Stimulated activated CD8-positive, alpha-beta memory T cell treated with anti-CD3 and anti-CD28 coated beads, Interleukin-4, amount 100 ng/mL, for 1 hour (primary cell): Measurements from ENCODE around the gene RAX2.

ENCODE experiments used
- DNase-seq, 2 donors: peaks; one replicate each; pipeline ENCODE4 v3.0.0-alpha.2; 2020; ENCODE audit warnings: low read depth in 2 of 2, low spot score in 1 of 2

RAX2 gene

DNA sequence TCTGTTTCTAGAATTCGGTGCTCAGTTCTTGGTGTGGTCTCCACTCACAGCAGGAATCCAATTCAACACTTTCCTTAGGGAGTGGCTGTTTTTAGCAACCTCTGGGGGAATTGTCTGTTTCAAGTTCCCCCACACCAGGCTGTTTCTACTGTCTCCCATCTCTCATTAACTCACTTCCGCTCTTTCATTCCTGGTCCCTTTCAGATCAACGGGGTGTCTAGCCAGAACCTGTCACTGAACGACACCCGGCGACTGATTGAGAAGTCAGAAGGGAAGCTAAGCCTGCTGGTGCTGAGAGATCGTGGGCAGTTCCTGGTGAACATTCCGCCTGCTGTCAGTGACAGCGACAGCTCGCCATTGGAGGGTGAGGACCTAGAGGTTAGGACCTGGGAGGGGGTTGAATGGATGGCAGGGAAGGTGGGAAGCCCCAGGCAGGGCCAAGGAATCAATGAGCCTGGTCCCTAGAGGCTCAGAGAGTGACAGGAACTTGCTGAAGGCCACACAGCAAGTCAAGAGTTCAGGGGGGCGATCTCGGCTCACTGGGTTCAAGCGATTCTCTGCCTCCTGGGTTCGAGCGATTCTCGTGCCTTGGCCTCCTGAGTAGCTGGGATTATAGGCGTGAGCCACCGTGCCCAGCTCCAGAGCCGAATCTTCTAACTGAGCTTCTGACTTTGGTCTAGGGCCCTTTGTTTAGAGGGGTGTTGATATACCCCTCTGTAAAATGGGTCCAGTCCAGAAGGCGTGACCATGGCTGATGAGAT is 38.3 kb downstream of the RAX2 start:
- DNase-seq, result no peak

GRCh38 chr19:3732108-3732507 is 39.9 kb downstream of the RAX2 start:
- no peak for DNase-seq

DNA sequence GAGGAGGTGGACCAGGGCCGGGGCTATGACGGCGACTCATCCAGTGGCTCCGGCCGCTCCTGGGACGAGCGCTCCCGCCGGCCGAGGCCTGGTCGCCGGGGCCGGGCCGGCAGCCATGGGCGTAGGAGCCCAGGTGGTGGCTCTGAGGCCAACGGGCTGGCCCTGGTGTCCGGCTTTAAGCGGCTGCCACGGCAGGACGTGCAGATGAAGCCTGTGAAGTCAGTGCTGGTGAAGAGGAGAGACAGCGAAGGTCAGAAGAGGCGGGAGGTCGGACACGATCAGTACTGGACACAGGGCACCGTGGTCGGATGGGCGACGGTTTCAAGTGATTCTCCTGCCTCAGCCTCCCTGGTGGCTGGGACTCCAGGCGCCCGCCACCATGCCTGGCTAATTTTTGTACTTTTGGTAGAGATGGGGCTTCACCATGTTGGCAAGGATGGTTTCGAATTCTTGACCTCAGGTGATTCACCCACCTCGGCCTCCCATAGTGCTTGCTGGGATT is 41.5 kb downstream of the RAX2 start:
- no peak for DNase-seq

DNA sequence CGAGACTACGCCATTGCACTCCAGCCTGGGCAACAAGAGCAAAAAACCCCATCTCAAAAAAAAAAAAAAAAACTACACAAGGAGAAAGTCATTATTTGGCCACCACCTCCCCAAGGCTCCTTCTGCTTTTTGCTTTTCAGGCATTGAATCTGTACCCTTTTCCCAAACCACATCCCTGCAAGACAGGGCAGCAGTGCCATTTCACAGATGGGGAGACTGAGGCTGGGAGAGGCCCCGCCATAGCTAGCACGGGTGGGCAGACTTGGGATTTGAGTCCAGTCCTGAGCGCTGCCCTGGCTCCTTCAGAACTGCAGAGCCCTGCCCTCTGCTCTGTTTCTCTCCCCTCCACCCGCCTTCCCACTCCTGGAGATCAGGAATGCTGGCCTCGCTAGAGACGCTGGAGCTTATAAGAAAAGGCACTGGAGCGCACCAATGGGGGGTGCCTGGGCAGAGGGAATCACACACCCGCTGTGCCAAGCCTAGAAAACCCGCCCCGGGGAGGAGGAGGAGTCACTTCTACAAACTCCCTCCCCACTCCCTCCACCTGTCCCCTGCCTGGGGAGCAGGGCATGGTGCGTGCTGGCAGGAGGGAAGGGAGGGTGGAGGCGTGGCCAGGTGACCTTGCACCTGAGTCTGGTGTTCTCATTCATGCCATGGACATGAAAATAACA is 46.3 kb downstream of the RAX2 start:
- DNase-seq, result no peak

- no peak for DNase-seq
These were observed 46.9 kb downstream of the RAX2 start for GRCh38 chr19:3725121-3725520.

- no peak for DNase-seq
These were observed 48.1 kb downstream of the RAX2 start for GRCh38 chr19:3723883-3724282.

DNA sequence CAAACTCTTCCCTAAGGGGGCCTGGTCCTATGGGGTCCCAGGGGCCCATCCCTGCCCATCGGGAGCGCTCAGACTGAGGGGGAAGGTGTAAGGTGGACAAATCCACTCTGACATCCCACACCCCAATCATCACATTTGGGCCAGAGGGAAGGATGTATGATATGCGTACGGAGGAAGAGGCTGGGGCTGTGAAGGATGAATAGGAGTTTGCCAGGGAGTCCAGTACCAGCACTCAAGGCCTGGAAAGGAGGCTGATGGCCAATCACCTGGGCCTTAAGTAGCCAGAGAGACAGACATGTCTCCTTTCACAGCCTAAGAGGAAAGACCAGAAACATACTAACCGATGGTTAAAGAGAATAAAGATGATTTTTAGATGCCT is 48.9 kb downstream of the RAX2 start:
- no peak for DNase-seq

GRCh38 chr19:3722443-3723109 is 49.5 kb downstream of the RAX2 start:
- DNase-seq, result no peak

DNA sequence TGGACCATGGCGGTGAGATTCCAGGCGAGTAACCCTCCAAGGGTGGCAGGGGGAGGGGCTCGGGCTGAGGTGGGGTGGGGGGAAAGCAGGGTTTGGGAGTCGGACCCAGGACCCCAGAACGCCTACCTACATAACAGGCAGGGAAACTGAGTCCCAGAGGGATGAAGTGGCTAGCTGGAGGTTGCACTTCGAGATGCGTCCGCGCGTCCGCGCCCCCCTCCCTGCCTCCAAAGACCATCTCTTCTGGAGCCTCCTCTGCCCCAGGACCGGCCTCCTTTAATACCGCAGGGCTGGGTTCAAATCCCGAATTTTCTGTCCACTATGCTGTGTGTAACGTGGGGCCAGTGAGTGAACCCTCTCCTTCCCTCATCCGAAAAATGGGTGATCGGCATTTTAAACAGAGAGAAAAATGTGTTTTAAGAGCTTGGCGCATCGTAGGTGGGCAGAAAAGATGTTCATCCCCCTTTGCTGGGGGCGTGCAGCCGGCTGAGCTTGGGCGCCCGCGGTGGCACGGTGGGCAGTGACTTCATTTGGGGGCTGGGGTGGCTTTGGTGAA is 50.1 kb downstream of the RAX2 start:
- no peak for DNase-seq

DNA sequence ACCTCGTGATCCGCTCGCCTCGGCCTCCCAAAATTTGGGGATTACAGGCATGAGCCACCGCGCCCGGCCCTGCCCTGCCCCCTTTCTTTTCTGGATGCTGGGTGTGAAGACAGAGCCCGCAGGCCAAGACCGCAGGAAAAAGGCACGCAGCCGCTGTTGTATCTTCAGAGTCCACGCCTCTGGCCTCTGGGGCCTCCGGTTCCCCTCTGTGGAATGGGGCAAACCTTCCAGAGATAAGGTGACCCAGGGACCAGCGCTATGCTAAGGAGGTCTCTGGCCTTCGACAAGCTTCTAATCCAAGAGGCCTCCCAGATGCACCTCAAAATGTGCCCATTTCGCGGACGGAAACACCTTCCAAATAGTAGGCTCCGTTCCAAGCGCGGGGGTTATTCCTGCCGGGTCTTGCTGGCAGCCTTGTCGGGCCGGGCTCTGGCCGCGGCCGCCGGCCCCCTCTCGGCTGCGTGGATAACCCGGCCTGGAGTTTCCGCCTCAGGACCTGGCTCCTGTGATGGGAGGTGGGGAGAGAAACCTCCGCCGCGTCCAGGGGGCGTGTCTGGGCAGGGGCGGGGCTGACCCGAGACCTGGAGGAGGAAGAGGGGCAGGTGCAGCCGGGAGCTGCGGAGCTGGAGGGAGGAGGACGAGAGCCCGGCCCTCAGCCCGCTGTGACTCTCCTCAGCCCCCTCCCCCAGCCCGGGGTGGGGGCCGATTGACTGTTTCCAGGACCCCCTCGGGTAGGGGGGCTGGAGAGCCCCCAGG is 50.7 kb downstream of the RAX2 start:
- peak; percentile 50 to 71 for DNase-seq

- no peak for DNase-seq
These were observed 51.6 kb downstream of the RAX2 start for GRCh38 chr19:3720349-3720917.

DNA sequence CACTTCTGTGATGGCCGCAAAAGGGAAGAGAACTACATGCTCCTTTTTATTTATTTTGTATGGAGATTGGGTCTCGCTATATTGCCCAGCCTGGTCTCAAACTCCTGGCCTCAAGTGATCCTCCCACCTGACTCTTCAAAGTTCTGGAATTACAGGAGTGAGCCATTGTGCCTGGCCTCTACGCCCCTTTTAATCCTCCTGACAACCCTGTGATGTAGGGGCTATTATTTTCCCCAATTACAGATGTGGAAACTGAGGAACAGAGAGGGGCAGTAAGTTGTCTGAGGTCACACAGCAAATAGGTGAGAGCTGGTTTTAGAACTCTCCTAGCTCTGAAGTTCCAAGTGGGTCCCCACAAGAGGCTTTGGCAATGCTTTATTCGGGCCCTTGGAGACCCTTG is 52.2 kb downstream of the RAX2 start:
- DNase-seq, result no peak
